HG03066 (cell line): ENCODE data around the gene SLC6A12.

Experiments
- ATAC-seq: cut with Tn5 transposase; IDR thresholded peaks from one replicate; pipeline ENCODE4 v1.9.1; 2021; ENCODE audit warnings: low read depth; ENCODE audit not compliant: unreplicated experiment

Gene SLC6A12

DNA sequence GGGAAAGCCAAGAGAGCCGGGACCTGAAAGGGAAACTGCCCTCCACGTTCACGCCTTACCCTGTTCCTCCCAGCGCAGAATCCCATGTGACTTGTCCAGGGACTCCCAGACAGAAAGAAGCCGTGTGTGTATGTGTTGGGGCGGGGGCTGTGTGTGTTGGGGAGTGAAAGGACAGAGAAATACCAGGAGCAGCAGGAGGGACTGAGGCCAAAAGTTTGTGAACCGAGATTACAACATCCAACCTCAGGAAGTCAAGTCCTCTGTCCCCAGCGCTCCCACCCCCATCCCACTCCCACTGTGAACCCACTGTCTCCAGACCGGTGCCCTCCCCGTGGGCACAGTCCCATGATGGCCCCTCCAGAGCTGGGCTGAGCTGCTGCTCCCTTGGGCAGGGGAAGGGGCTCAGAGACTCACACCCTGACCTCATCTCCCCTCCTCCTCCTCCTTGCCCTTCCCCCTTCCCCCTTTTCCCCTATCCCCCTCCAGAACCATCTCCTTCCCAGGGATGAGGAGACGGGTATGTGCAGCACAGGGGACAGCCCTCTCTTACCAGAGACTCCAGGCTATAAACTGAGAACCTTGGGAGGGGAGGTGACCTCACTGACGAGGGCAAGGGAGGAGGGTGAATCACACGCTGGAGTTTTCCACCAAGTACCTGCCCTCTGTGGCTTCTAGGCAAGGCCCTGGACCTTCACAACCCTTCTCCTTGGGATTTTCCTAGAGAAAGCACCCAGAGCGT is at the start of gene SLC6A12:
Gene SLC6A12, minus strand, starts transcription at position 155 of the 739 bp plus-strand sequence. CDS start 4,171 bp downstream, outside the sequence.
- no peak for ATAC-seq

DNA sequence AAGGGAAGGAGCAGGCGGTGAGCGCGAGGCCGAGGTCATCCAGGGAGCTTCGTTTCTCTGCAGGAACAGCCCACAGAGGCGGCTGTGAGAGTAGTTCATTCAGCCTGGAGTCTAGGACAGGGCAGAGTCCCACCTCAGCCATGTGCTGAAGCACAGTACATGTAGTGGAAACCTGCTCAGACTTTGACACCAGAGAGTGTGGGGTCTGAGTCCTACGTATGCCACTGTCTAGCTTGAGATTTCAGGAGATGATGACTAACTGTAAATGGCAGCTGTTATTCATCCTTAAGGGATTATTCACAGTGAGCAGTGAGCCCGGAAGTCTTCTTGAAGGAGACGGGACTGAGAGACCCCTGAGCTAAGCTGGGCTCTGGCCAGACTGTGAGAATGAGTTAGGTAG is 49.6 kb upstream of the SLC6A12 start:
- no peak for ATAC-seq

DNA sequence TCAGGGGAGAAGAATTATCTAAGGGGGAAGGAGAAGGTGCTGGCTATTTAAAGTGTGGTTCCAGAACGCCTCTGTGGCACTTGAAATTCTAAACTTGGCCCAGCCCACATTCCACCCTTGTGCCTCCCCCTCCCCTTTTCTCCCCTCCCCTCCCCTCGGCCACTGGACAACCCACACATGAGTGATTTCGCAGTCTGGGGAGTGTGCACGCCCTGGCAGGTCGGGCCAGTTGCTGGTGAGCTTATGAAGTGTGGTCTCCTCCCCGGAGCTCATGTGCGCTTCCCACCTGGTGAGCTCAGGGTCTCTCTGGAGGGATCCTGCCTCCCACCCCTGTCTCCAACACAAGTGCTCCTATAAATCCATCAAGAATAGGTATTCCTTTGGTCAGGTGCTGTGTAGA is 48.9 kb upstream of the SLC6A12 start, which contains the start of gene SLC6A13:
Gene SLC6A13, minus strand, starts transcription at position 20 of the 400 bp plus-strand sequence. CDS start 2,784 bp downstream, outside the sequence.
- ATAC-seq, result no peak

DNA sequence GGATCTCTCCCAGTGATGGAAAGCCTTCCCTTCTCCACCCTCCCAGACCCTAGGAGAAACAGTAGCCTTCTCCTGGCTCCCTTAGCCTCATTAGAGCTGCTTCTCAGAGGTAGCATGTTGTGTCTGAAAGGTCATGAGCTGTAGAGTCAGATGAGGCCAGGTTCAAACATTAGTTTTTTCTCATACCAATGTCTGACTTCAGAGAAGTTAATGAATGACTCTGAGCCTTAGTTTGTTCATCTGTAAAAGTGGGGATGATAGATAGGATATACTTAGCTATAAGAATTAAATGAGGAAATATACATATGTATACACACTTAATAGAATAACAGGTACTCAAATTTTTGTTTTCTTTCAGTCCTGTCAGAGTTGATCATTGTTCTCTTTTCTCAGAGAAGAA is 48.2 kb upstream of the SLC6A12 start:
- ATAC-seq, result no peak

DNA sequence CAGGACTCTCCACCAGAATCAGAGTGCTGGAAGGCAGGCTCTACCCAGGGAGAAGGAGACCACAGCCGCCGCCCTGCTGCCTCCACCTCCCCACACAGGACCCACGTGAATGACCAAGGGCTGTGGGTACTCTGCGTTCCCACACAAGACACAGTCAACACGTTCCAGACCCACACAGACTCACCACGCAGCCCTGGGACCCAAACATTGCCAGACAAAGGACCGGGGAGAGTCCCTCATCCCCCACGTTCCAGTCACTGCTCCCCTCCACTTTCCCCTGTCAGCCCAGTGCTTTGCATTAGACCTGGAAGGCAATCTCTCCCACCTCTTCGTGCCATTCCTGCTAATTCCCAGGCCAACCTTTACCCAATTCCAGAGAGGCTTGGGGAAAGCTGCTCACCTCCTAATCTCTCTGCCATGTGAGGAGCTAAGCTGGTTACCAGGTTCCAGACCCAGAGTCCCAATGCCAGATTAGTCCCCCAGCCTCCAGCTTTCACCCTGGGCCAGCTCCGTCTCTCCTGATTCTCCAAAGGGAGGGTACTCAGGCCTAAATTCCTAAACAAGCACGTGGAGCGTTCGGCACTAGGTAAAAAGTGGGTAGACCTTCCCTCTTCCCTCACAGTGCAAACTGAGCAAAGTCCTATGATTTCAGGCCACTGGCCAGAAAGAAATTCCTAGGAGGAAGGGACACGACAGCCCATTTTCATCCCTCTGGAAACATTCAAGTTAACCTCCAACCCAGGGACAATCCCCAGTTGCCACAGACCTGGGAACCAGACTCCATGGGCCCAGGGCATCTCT is 43.8 kb upstream of the SLC6A12 start:
- ATAC-seq, result no peak

DNA sequence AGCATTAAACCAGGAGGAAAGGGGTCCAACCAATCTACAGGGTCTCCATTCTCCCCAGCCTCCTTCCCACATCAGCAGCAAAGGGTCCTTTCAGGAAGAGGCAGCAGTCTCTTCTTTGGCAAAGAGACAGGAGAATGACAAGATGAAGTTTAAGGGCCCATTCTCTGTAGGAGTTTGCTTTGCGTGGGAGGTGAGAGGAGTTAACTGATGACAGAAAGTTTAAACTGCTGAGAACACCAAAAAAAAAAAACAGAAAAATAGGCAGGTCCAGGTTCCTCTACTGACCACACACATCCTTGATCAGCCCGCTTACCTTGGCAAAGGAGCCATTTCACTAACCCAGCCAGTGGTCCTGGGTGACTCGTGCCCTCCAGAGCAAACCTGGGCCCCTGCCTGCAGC is 43.0 kb upstream of the SLC6A12 start:
- no peak for ATAC-seq

DNA sequence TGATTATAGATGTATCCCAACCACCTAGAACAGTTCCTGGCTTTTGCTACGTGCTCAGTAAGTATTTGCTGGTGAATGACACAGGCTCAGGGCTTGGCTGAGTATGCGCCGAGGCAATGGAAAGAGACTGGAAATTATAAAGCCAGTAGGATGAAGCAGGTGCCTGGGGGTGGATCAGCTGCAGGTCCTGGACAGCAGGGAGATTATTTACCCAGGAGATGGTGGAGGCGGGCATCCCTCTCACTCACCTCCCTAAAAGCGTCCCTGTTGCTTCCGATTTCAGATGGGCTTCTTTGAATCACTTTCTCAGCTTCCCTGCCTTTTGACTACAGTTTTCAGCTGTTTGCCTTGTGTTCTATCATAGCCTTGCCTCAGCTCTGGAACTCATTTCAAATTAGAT is 42.3 kb upstream of the SLC6A12 start:
- ATAC-seq, result no peak

DNA sequence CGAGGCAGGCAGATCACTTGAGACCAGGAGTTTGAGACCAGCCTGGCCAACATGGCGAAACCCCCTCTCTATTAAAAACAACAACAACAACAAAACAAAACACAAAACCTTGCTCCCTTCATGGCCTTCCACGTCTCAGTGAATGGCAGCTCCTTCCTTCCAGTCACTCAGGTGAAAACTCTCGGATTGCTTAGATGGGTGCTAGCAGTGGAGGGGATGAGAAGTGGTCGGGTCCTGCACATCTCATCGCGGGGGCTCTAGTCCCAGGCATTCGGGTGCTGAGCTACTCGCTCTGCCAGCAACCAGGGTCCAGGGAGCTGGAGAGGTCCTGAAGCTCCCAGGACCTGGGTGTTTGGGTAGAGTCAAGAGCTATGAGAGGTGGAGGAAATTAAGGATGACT is 41.0 kb upstream of the SLC6A12 start:
- ATAC-seq, result no peak

DNA sequence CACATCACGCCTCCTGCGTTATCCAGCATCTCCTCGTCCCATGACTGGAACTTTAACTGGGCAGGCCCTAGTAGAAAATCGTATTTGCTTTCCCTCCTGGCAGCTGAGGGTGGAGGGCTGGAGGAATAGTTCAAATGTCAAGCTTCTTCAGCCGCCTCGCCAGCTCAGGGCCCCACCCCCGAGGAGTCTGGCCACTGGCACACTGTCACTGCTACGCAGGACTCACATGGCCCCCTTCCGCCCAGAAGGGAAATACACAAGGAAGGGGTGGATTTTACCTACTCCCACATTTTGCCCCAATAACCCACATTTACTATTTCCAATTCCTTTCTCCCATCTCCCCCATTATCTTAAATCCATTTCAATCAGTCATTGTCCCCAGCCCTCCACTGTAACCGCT is 40.1 kb upstream of the SLC6A12 start:
- ATAC-seq, result no peak

DNA sequence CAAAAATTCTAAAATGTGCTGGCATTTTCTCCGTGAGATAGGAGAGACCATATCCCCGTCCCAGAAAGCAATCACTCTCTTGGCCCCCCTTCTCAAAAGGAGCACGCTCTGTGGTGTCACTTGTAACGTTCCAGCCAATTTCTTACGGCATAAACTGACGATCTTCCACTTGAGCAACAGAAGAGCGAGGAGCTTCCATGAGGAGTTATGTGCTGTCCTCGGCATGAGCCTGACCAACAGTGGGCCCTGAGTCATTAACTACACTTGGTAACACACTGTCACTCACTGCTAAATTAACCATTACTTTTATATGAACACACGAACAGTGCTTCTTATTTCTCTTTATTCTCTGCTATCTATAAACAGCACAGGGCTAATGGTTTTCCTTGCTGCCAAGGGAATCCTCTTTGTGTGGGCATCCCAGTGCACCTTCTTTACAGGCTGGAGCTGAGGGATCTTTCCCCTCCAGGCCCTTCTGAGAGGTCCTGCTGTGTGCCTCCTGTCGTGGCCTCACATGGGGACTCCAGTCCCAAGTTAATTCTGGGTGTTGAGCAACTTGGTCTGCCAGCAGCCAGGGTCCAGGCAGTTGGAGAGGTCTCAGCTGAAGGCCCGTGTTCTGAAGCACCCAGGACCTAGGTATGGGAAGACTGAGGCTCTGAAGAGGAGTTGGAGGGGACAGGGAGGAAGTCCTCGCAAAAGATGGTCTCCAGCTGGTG is 39.3 kb upstream of the SLC6A12 start:
- no peak for ATAC-seq

DNA sequence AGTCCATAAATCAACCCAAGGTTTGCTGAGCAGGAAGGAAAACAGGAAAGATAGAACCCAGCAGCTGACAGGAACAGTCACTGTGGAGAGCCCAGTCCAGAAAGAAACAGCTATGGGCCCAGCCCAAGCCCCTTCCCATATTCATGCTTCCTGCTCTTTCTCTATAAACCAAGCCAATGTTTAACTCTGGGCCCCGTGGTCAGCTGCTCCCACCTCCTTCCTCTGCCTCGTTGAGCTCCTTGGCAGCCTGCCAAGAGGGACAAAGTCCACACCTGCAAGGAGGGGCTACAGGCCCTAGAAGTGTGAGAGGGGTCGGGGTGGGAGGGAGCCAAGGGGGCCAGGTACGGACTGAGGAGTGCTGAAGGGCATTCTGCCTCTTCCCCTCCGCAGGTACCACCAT is 38.7 kb upstream of the SLC6A12 start:
- no peak for ATAC-seq

DNA sequence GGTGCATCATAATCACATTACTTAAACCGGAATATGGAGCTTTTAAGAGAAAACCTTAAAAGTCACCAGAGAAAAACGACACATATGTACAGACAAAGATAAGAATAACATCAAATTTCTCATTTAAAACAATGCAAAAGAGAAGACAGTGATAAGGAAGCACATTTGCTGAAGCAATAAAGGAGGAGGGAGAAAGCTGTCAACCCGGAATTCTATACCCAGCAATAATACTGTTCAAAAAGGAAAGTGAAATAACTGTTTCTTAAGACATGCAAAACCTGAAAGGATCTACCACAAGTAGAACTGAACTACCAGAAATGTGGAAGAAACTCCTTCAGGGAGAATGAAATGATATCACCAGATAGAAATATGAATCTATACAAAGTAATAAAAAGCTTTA is 33.3 kb upstream of the SLC6A12 start:
- ATAC-seq, result no peak

DNA sequence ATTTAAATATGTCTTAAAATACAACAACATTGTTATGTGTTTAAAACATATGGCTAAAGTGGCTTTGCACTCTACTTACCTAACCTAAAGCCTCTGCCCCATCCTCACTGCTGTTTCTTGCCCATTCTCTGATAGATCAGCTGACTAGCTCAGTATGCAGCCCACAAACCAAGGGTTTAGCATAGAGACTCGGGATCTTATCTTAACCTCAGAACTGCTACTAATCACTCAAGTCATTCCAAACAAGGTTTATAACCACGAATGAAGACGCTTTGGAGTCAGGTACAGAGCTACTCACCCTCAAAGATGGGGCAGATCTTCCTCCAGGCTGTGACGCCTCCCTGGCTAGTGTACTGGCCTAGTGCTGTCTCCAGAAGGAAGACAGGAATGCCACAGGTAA is 29.4 kb upstream of the SLC6A12 start:
- no peak for ATAC-seq

DNA sequence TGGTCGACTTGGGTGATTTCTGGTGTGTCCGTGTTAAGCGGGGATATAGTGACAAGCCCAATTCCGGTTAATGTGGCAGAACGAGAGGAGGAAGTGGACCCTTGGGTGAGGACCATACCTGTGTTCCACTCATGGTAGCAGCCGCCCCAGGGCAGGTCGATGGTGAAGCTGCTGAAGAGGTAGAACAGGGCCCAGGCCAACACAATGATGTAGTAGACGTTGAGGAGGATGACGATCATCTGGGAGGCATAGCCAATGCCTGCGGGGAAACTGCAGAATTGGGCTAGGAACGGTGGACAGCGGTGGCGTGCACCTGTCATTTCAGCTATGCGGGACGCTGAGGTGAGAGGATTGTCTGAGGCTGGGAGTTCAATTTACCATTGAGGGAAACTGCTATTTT is 28.5 kb upstream of the SLC6A12 start:
- ATAC-seq, result no peak

DNA sequence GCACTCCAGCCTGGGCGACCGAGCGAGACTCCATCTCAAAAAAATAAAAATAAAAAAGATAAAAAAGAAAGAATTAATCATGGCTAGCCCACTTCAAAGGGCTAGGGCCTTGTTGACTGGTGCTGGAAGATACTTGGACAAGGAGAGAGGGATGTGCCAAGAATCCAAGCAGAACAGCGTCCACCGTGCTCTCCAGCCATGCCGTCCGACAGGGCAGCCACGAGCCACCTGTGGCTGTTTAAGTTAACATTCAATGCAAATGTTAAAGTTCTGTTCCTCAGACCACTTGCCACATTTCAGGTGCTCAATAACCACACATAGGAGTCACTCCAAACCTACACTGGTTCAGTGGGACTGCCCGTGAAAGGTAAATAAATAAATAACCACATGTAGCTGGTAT is 27.3 kb upstream of the SLC6A12 start:
- ATAC-seq, result no peak

DNA sequence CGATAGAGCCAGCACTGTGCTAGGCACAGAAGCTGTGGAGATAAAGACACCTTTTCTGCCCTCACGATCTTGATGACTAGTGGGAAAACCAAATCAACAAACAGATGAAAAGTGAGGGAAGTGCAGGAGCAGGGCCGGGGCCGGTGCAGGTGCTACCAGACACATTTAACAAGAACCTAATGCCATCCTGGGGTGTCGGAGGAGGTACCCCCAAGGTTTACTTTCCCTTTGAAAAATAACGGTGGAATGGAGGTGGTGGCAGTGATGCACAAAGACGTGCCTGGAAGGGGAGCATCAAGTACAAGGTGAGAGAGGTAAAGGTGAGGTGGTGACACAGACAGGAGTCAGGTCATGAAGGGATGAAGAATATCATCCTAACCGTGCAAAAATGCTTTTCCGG is 26.6 kb upstream of the SLC6A12 start:
- no peak for ATAC-seq

DNA sequence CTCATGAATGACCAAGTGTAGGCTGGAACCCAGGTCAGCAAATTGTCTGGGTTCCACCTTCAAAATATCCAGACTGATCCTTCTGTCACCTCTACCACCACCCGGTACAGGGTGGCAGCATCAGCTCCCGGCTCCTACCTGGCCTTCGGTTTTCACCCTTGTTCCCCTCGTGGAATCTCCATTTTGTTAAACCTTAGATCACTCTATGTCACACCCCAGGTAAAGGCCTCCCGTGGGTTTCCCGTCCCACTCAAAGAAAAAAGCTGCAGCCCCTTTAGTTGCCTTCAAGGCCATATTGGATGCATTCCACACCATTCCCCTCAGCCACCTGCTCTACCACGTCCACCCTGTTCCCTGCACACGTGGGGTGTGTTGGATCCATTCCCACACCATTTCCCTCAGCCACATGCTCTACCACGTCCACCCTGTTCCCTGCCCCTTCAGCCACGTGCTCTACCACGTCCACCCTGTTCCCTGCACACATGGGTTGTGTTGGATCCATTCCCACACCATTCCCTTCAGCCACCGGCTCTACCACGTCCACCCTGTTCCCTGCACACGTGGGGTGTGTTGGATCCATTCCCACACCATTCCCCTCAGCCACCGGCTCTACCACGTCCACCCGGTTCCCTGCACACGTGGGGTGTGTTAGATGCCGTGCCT is 24.9 kb upstream of the SLC6A12 start:
- no peak for ATAC-seq

DNA sequence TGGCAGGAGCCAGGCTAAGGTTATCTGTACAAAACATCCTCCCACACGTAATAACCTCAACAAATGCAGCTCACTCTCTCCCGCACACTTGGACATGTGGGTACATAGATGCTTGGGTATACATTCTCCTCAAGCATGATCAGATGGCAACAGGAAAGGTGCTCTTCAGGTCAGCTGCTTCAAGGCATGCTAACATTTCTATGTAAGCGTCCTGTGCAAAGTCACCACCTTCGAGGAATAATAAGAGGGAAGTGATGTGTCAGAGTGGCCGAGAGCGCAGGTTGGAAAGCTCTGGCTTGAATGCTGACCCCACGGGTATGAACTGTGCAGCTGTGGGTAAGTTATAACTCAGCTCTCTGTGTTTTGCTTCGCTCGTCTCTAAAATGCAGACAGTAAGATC is 24.2 kb upstream of the SLC6A12 start:
- no peak for ATAC-seq

DNA sequence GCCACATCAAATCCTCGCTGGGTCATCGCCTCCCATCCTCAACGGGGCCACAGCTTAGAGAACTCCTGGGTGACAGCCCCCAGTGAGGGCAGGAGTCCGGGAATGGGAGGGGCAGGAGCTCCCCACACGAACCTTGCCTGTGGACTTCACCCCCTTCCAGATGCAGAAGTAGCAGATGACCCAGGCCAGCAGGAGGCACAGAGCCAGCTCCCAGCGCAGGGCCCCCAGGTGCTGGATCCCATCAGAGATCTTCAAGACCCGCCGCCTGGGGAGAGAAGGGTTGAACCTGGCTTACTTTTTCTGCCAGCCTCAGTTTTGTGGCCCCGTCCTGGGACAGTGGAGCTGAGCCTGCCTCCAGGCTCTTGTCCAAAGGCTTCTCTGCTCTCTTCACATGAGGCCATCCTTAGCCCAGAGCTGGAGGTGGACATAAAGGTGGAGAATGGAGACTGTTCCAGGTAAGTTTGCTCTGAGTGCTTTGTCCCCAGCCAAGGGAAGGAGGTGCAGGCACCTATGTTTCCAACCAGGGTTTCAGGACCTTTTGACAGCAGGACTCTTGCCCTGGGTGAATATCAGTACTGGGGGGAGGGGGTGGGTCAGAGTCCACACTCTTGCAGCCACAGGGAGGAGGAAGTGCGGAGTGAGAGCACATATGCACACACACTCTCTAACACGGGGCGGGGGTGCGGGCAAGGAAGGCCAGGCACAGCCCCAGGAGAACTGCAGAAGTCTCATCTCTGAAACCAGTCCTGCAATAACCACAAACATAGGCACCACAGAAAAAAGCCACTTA is 23.3 kb upstream of the SLC6A12 start:
- no peak for ATAC-seq

DNA sequence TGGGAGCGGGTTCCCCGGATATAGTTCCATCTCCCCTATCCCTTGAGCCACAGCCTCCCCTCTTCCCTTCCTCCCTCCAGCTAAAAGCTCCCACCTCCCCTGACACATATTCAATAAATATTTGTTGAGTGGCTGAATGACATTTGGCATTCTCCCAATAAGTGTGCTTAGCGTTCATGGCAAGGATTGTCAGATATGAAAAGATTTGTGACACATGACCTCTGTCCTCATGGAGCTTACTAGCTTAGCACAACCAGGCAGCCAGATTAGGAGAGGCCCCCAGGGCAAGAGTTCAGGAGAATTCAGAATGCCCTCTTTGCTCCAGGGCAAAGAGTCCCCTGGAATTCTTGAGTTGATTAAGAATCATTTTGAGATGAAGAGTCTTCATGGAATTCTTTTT is 22.5 kb upstream of the SLC6A12 start:
- no peak for ATAC-seq
